Cardiac fibroblast (primary cell): ENCODE data around the gene EIF4E.
"Not testable (repeated sequence)": the region's sequence is repeated elsewhere in the genome, so short reads cannot be mapped to it uniquely, and the experiment has no call there.

Experiments
- DNase-seq, 2 donors: peaks; one replicate each; pipeline versions ENCODE4 v3.0.0 to v3.0.0-alpha.2; 2010; ENCODE audit warnings: low read depth in 2 of 2
- H3K4me3 ChIP-seq, 2 donors: replicated peaks in 1 of 2; 1 replicate in 1 of 2; 2 replicates in 1 of 2; pipeline ENCODE4 v1.5.1; 2011; ENCODE audit warnings: low read depth in 2 of 2, low read length in 2 of 2, mild to moderate bottlenecking in 2 of 2, moderate library complexity in 1 of 2
- CTCF ChIP-seq: IDR thresholded peaks from one replicate; pipeline ENCODE4 v1.5.1; 2011; ENCODE audit warnings: low read depth, mild to moderate bottlenecking, low read length, inconsistent platforms

Gene EIF4E

GRCh38 chr4:98838977-98839618, 89.8 kb downstream of the EIF4E start:
- peak; percentile 1 for TF ChIP-seq CTCF
- H3K4me3 ChIP-seq = no peak overlapping the region

GRCh38 chr4:98838531-98838930, 90.4 kb downstream of the EIF4E start:
- DNase-seq = no peak
- H3K4me3 ChIP-seq = no peak overlapping the region
- no peak for TF ChIP-seq CTCF

More at GRCh38 chr4:98838977-98839618, 89.8 kb downstream of the EIF4E start:
- peak; percentile 56 to 92 for DNase-seq

GRCh38 chr4:98833384-98833783, 95.5 kb downstream of the EIF4E start:
- no peak for TF ChIP-seq CTCF
- DNase-seq = no peak
- no peak overlapping the region for H3K4me3 ChIP-seq

- H3K4me3 ChIP-seq, DNase-seq: not testable (repeated sequence)
These were observed 97.9 kb downstream of the EIF4E start for GRCh38 chr4:98831036-98831435.
